H1 (cell line): Measurements from ENCODE around the gene TFB2M. TPM values are rescaled to one million over a fixed set of nuclear protein-coding genes. Genes with fewer than 3 reads are reported as not detected.

ENCODE experiments used
- EZH2 ChIP-seq: fragments of 200-600 bp; sonication (generic); IDR thresholded peaks from 2 replicates; pipeline ENCODE4 v1.7.1; 2012; ENCODE audit warnings: low read depth, mild to moderate bottlenecking, moderate library complexity, low read length, inconsistent platforms; ENCODE audit not compliant: severe bottlenecking
- GABPA ChIP-seq: IDR thresholded peaks from 2 replicates; pipeline ENCODE4 v1.6.1; 2011; ENCODE audit warnings: mild to moderate bottlenecking, low read length, moderate library complexity, borderline replicate concordance; ENCODE audit not compliant: insufficient read depth
- RNF2 ChIP-seq: fragments of 200-900, 300-1000 bp; sonication (generic); IDR thresholded peaks from 2 replicates; pipeline ENCODE4 v1.7.1; 2016; ENCODE audit warnings: borderline replicate concordance, low read depth, mild to moderate bottlenecking, antibody characterized with exemption, low read length; ENCODE audit not compliant: poor library complexity, severe bottlenecking; ENCODE audit errors: missing control alignments
- polyA plus RNA-seq, 7 experiments: library from polyadenylated mRNA; depleted of rRNA in 3 of 7; stranded (reverse) in 5 of 7; unstranded in 2 of 7; fragments of >200 nt in 5 of 7; fragments of 200-250 nt in 2 of 7; gene quantifications; 1 replicate in 5 of 7; 2 replicates in 1 of 7; 4 replicates in 1 of 7; pipeline versions ENCODE4 v1.2.1 to v1.2.3, GENCODE V29; 2011 to 2013; ENCODE audit warnings: missing spikeins in 2 of 7, mixed read lengths in 2 of 7
- total RNA-seq: library from RNA; stranded (reverse); fragmentation: NEBNext Ultra II Directional; extraction: Animal tissue kit (Norgen Biotek cat#: 25700); gene quantifications from 2 replicates; pipeline ENCODE4 v1.2.1, GENCODE V29; 2021

TFB2M gene
- total and polyA plus RNA-seq, 2 of the 8 experiments (the other 6 are each of a cell fraction or from before 2014, with no cell fraction given): 10.4 to 22.0 TPM

GRCh38 chr1:246567646-246568235 lies 1.7 kb upstream of the TFB2M start (continued):
- no peak for TF ChIP-seq GABPA
- no peak for TF ChIP-seq RNF2
- TF ChIP-seq EZH2: no peak
